B cell (primary cell): Measurements from ENCODE around the gene HOXB8. TPM values are rescaled to one million over a fixed set of nuclear protein-coding genes. Genes with fewer than 3 reads are reported as not detected.

ENCODE experiments used
- ATAC-seq: fragments of 200-7000 bp; cut with Tn5 transposase; one replicate; pipeline ENCODE4 v1.10.0; 2021; ENCODE audit warnings: low read depth, mild to moderate bottlenecking, moderate number of reproducible peaks, moderate library complexity
- CTCF ChIA-PET: fragments of 350-600 bp; sonication (Branson Sonifier 250); formaldehyde crosslinking; loops from one replicate; lab custom pipeline; 2021; ENCODE audit warnings: antibody characterized with exemption, inconsistent platforms; lab: Charles Lee
- POLR2A ChIA-PET: fragments of 350-600 bp; sonication (Branson Sonifier 250); formaldehyde crosslinking; loops from one replicate; lab custom pipeline; 2021; ENCODE audit warnings: antibody characterized with exemption; lab: Charles Lee
- DNase-seq: peaks from one replicate; pipeline ENCODE4 v3.0.0; 2013
- H2AFZ ChIP-seq: 2 replicates; pipeline ENCODE4 v1.6.1; 2012; ENCODE audit warnings: mild to moderate bottlenecking, low read depth, low read length; ENCODE audit not compliant: insufficient read depth, poor library complexity, severe bottlenecking
- H3K27ac ChIP-seq, 2 donors: 1 replicate in 1 of 2; 2 replicates in 1 of 2; pipeline ENCODE4 v1.5.1; 2012 to 2013; ENCODE audit warnings: low read length in 2 of 2, mild to moderate bottlenecking in 2 of 2, moderate library complexity in 1 of 2
- H3K27me3 ChIP-seq, 4 experiments: fragments of 200-600 bp in 1 of 4; sonication (generic) in 1 of 4; replicated peaks in 1 of 4; 1 replicate in 2 of 4; 2 replicates in 2 of 4; pipeline versions ENCODE4 v1.6.1 to v1.7.0; 2013 to 2016; ENCODE audit warnings: low read length in 3 of 4, mild to moderate bottlenecking in 2 of 4, mixed read lengths in 1 of 4, moderate library complexity in 1 of 4; ENCODE audit not compliant: insufficient read depth in 4 of 4, control insufficient read depth in 3 of 4; ENCODE audit errors: control extremely low read depth in 1 of 4
- H3K36me3 ChIP-seq, 2 experiments: replicated peaks in 1 of 2; 1 replicate in 1 of 2; 2 replicates in 1 of 2; pipeline versions ENCODE4 v1.6.1 to v1.7.1; 2013; ENCODE audit warnings: low read length in 1 of 2; ENCODE audit not compliant: insufficient read depth in 2 of 2, control insufficient read depth in 1 of 2; ENCODE audit errors: control extremely low read depth in 1 of 2, extremely low read depth in 1 of 2
- H3K4me1 ChIP-seq, 2 donors: fragments of 200-600 bp in 1 of 2; sonication (generic) in 1 of 2; 1 replicate in 1 of 2; 2 replicates in 1 of 2; pipeline versions ENCODE4 v1.5.1 to v1.6.1; 2013 to 2017; ENCODE audit warnings: low read length in 2 of 2; ENCODE audit not compliant: control insufficient read depth in 2 of 2, insufficient read depth in 2 of 2
- H3K4me2 ChIP-seq: replicated peaks from 2 replicates; pipeline ENCODE3; 2012; ENCODE audit warnings: mild to moderate bottlenecking, low read depth, low read length; ENCODE audit not compliant: poor library complexity, severe bottlenecking
- H3K4me3 ChIP-seq, 5 experiments: fragments of 200-600 bp in 1 of 5; sonication (generic) in 1 of 5; 1 replicate in 3 of 5; 2 replicates in 2 of 5; pipeline versions ENCODE4 v1.5.1 to v1.7.0; 2011 to 2016; ENCODE audit warnings: low read length in 4 of 5, mild to moderate bottlenecking in 4 of 5, low read depth in 2 of 5, control low read depth in 1 of 5, moderate library complexity in 1 of 5; ENCODE audit not compliant: insufficient read depth in 1 of 5; ENCODE audit errors: control extremely low read depth in 1 of 5, extremely low read depth in 1 of 5
- H3K79me2 ChIP-seq: fragments of 200-600 bp; sonication (generic); one replicate; pipeline ENCODE4 v1.6.0; 2016; ENCODE audit warnings: low read length; ENCODE audit not compliant: control insufficient read depth, insufficient read depth
- H3K9ac ChIP-seq: fragments of 200-600 bp; sonication (generic); 2 replicates; pipeline ENCODE4 v1.6.1; 2017; ENCODE audit warnings: mild to moderate bottlenecking, low read length, moderate library complexity
- H3K9me3 ChIP-seq, 3 donors: one replicate each; pipeline versions ENCODE4 v1.6.1 to v1.7.1; 2013; ENCODE audit warnings: low read length in 2 of 3; ENCODE audit not compliant: control insufficient read depth in 2 of 3, insufficient read depth in 1 of 3; ENCODE audit errors: control extremely low read depth in 1 of 3
- H4K20me1 ChIP-seq: 2 replicates; pipeline ENCODE4 v1.6.0; 2012; ENCODE audit warnings: mild to moderate bottlenecking, low read length; ENCODE audit not compliant: insufficient read depth, control insufficient read depth, poor library complexity, severe bottlenecking
- H3K27ac Mint-ChIP-seq: one replicate; pipeline ENCODE4 v1.8.0; 2021; ENCODE audit warnings: mixed read lengths
- H3K27me3 Mint-ChIP-seq: one replicate; pipeline ENCODE4 v1.8.0; 2021; ENCODE audit warnings: mixed read lengths
- H3K4me1 Mint-ChIP-seq: one replicate; pipeline ENCODE4 v1.8.0; 2021; ENCODE audit warnings: mixed read lengths
- H3K4me3 Mint-ChIP-seq: one replicate; pipeline ENCODE4 v1.8.0; 2021; ENCODE audit warnings: mixed read lengths
- H3K9me3 Mint-ChIP-seq: one replicate; pipeline ENCODE4 v1.8.0; 2022; ENCODE audit warnings: mixed read lengths; ENCODE audit not compliant: insufficient read depth
- EZH2 ChIP-seq: IDR thresholded peaks from 2 replicates; pipeline ENCODE4 v1.6.1; 2012; ENCODE audit warnings: borderline replicate concordance, low read depth, mild to moderate bottlenecking, moderate library complexity, low read length; ENCODE audit not compliant: insufficient read depth, poor library complexity, severe bottlenecking
- WGBS: methylation state at CpG from one replicate; pipeline ENCODE4 v1.1.5; 2013; ENCODE audit warnings: missing lambda C conversion rate; ENCODE audit not compliant: insufficient coverage; 5-methylcytosine and 5-hydroxymethylcytosine counted together
- intact Hi-C: fragments of 100-400 bp; cut with micrococcal nuclease; formaldehyde crosslinking; loops from one replicate; pipeline ENCODE4 v1.10.0; 2022
- polyA plus RNA-seq: library from polyadenylated mRNA; depleted of rRNA; stranded (reverse); fragments of >200 nt; gene quantifications from 2 replicates; pipeline ENCODE4 v1.2.3, GENCODE V29; 2012
- total RNA-seq, 2 donors: library from RNA; stranded (reverse); fragments of 120-200 nt in 1 of 2; gene quantifications; 1 replicate in 1 of 2; 2 replicates in 1 of 2; pipeline versions ENCODE4 v1.2.3 to v1.2.4, GENCODE V29; 2013 to 2022
- TF ChIP-seq, protein P1 (sequence below): fragments of 200-600 bp; IDR thresholded peaks from one replicate; pipeline ENCODE4 v1.8.0; 2022; ENCODE audit warnings: antibody characterized with exemption, mild to moderate bottlenecking

The HOXB8 gene
- total and polyA plus RNA-seq, 2 donors (not counting 1 experiment from before 2014, with no cell fraction given), result not detected

DNA sequence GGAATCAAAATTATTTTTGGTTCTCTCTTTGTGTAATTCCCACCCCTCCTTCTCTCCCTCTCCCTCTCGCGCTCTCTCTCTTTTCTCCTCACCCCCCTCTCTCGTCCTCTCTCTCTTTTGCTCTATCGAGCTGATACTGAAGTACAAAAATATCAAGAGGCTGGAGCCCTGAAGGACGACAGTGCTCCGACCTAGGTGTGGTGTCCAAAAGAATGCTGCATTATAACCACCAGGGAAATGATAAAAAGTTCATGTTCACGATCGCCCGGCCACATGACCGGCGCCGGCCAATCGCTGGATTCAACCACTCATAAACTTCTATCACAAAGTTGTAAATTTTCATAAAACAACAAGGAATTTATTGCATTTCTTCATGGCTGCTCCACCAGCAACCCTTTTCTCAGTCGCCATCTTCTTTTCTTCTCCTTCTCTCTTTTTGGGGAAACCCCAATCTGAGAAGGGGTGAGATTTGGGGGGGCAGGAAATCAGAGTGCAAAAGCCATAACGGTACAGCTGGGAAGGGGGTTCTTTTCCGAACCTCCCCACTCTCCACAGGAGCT is 10.2 kb downstream of the HOXB8 start, which contains the start of gene HOXB6:
Gene HOXB6 (minus strand): TSS at position 217 of the 560 bp plus-strand sequence. CDS start 6,836 bp downstream, outside the sequence.
- no peak within 1 kb of the TSS for H3K4me3 ChIP-seq
- ATAC-seq, result no peak
- peaks cover 70% of the 10 kb centered on the region for H3K27me3 Mint-ChIP-seq
- H3K4me1 ChIP-seq, result peaks cover 14 to 16% of the 10 kb centered on the region in 2 donors
- POLR2A ChIA-PET, result no interaction called here
- 61% methylated on average over 10 of the region's 16 CpGs for WGBS
- H3K9me3 ChIP-seq, result peaks cover 0 to 26% (median 0%) of the 10 kb centered on the region in 3 donors
- no peak within 1 kb of the TSS for H3K4me2 ChIP-seq
- CTCF ChIA-PET, result no interaction called here
- peaks cover 2 to 89% (median 69%) of the 10 kb centered on the region in 4 experiments for H3K27me3 ChIP-seq
- H3K27ac Mint-ChIP-seq, result no peak within 1 kb of the TSS
- DNase-seq, result no peak
- no peaks in the 10 kb centered on the region for H3K9me3 Mint-ChIP-seq
- no peak within 1 kb of the TSS for H2AFZ ChIP-seq
- H4K20me1 ChIP-seq, result no peaks in the 10 kb centered on the region
- no peaks in the 10 kb centered on the region for H3K36me3 ChIP-seq
- H3K4me1 Mint-ChIP-seq, result peaks cover 7% of the 10 kb centered on the region
- no peak for TF ChIP-seq EZH2
- TF ChIP-seq, protein P1, sequence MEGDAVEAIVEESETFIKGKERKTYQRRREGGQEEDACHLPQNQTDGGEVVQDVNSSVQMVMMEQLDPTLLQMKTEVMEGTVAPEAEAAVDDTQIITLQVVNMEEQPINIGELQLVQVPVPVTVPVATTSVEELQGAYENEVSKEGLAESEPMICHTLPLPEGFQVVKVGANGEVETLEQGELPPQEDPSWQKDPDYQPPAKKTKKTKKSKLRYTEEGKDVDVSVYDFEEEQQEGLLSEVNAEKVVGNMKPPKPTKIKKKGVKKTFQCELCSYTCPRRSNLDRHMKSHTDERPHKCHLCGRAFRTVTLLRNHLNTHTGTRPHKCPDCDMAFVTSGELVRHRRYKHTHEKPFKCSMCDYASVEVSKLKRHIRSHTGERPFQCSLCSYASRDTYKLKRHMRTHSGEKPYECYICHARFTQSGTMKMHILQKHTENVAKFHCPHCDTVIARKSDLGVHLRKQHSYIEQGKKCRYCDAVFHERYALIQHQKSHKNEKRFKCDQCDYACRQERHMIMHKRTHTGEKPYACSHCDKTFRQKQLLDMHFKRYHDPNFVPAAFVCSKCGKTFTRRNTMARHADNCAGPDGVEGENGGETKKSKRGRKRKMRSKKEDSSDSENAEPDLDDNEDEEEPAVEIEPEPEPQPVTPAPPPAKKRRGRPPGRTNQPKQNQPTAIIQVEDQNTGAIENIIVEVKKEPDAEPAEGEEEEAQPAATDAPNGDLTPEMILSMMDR, result no peak
- H3K4me3 Mint-ChIP-seq, result no peak within 1 kb of the TSS
- H3K9ac ChIP-seq, result no peak within 1 kb of the TSS
- no peak within 1 kb of the TSS for H3K27ac ChIP-seq
- intact Hi-C loops, result no loop called here
- no peaks in the 10 kb centered on the region for H3K79me2 ChIP-seq

DNA sequence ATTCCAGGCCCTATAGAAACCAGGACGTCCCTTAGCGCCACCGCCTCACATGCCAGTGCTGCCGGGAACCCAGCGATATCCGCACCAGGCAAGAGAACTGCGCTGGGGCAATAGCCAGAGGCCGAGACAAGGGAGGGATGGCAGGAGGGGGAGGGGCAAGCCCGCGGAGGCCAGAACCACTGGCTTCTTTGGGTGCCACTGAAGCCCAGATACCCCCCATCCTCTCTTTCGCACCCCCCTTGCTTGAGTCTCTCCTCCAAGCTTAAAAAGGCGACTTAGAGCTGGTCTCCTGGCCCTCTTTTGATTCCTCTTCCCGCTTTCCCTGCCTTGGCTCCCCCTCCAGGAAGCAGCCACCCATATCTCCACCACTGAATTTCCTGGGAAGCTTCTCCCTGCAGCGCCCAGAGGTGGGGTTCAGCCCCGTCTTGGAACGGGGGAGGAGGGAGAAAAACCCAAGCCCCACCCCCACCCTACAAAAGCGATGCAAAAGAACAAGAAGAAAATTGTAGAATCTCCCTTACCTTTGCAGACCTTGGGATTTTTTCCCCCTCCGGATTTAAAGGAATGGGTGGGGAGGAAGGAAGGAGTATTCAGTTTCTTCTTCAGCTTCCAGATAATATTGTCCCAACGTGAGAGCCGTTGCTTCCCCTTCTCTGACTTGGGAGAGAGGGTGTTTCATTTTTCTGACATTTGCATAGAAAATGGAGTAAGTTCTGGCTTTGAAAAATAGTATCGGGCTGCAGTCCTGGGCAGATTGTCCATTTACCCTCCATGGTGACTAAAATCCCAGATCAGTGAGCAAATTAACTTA is 10.9 kb downstream of the HOXB8 start:
- Histone ChIP-seq H3K9me3 (peaks cover 0 to 22% (median 0%) of the 10 kb centered on the region in 3 donors), H3K4me1 (peaks cover 7 to 13% of the 10 kb centered on the region in 2 donors), H3K4me2 (no peak overlapping the region), H4K20me1 (no peaks in the 10 kb centered on the region), H3K27ac (no peak overlapping the region), H3K4me3 (no peak overlapping the region), H3K36me3 (no peaks in the 10 kb centered on the region), H2AFZ (no peak overlapping the region), H3K9ac (no peak overlapping the region), H3K27me3 (peaks cover 2 to 89% (median 69%) of the 10 kb centered on the region in 4 experiments), H3K79me2 (no peaks in the 10 kb centered on the region)
- ATAC-seq (no peak), DNase-seq (no peak)
- CTCF ChIA-PET, result interaction anchor here (0.6 to 0.7 kb wide), 3 partner anchors 91 to 924 kb away, joined by 3 to 4 read pairs (median 4); no protein-coding TSS in a partner anchor
- no peak overlapping the region for H3K4me3 Mint-ChIP-seq
- peaks cover 76% of the 10 kb centered on the region for H3K27me3 Mint-ChIP-seq
- TF ChIP-seq, protein P1, result no peak
- TF ChIP-seq EZH2, result no peak
- intact Hi-C loops, result no loop called here
- peaks cover 7% of the 10 kb centered on the region for H3K4me1 Mint-ChIP-seq
- POLR2A ChIA-PET, result no interaction called here
- no peaks in the 10 kb centered on the region for H3K9me3 Mint-ChIP-seq
- 43% methylated on average over 9 of the region's 21 CpGs for WGBS
- H3K27ac Mint-ChIP-seq, result no peak overlapping the region
